ENCODE measurements around the gene ACP1.

ACP1 gene

DNA sequence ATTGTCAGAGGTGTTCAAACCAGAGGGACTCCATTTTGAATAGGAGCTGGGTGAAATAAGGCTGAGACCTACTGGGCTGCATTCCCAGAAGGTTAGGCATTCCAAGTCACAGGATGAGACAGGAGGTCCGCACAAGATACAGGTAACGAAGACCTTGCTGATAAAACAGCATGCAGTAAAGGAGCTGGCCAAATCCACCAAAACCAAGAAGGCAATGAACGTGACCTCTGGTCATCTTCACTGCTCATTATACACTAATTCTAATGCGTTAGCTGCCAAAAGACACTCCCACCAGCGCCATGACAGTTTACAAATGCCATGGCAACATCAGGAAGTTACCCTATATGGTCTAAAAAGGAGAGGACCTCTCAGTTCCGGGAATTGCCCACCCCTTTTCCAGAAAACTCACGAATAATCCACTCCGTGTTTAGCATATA lies 11.5 kb upstream of the ACP1 start:
- no peak overlapping the region for H3K4me3 ChIP-seq (ENCODE audit: low read depth, low read length)
- TF ChIP-seq, protein P1, sequence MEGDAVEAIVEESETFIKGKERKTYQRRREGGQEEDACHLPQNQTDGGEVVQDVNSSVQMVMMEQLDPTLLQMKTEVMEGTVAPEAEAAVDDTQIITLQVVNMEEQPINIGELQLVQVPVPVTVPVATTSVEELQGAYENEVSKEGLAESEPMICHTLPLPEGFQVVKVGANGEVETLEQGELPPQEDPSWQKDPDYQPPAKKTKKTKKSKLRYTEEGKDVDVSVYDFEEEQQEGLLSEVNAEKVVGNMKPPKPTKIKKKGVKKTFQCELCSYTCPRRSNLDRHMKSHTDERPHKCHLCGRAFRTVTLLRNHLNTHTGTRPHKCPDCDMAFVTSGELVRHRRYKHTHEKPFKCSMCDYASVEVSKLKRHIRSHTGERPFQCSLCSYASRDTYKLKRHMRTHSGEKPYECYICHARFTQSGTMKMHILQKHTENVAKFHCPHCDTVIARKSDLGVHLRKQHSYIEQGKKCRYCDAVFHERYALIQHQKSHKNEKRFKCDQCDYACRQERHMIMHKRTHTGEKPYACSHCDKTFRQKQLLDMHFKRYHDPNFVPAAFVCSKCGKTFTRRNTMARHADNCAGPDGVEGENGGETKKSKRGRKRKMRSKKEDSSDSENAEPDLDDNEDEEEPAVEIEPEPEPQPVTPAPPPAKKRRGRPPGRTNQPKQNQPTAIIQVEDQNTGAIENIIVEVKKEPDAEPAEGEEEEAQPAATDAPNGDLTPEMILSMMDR (IDR thresholded peaks at IDR 0.05; ENCODE audit: low read depth, low read length, missing control alignments): no peak
- DNase-seq (ENCODE audit: low read depth): no peak
- in situ Hi-C loops (cut with HindIII; ENCODE audit: low sequenced_read_pairs): no loop called here

DNA sequence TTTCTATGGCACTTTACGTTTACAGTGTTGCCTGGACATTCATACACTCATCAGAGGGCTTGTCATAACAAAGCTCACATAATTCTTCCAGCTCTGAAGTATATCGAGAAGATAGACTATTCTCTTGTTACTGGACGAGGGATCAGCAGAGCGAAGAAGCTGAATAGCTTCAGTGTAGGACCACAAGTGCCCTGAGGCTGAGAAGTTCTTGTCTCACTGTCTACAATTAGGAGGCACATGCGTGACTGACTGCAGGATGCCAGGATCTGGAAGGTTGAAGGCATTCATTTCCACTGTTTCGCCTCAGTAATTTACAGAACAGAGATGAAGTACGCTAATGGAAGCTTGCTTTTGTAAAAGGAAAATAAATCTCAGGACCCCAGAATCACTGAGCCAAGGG lies 10.5 kb upstream of the ACP1 start:
- in situ Hi-C loops (cut with HindIII; ENCODE audit: low sequenced_read_pairs): no loop called here
- no peak overlapping the region for H3K4me3 ChIP-seq (ENCODE audit: low read depth, low read length)
- DNase-seq (ENCODE audit: low read depth): no peak
- TF ChIP-seq, protein P1 (IDR thresholded peaks at IDR 0.05; ENCODE audit: low read depth, low read length, missing control alignments): no peak

DNA sequence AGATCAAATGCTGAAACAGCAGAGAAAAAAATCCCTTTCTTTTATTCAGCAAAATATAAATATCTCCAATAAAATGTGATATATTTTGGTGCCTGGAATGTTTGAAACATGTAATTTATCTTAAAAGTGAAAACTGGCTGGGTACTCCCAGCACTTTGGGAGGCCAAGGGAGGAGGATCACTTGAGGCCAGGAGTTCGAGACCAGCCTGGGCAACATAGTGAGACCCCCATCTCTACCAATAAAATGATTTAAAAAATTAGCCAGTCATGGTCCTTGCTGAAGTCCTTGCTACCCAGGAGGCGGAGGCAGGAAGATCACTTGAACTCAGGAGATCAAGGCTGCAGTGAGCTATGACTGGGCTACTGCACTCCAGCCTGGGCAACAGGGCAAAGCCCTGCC lies 9.6 kb upstream of the ACP1 start:
- no peak overlapping the region for H3K4me3 ChIP-seq (ENCODE audit: low read depth, low read length)
- no peak for DNase-seq (ENCODE audit: low read depth)
- TF ChIP-seq, protein P1 (IDR thresholded peaks at IDR 0.05; ENCODE audit: low read depth, low read length, missing control alignments): no peak
- in situ Hi-C loops (cut with HindIII; ENCODE audit: low sequenced_read_pairs): no loop called here

DNA sequence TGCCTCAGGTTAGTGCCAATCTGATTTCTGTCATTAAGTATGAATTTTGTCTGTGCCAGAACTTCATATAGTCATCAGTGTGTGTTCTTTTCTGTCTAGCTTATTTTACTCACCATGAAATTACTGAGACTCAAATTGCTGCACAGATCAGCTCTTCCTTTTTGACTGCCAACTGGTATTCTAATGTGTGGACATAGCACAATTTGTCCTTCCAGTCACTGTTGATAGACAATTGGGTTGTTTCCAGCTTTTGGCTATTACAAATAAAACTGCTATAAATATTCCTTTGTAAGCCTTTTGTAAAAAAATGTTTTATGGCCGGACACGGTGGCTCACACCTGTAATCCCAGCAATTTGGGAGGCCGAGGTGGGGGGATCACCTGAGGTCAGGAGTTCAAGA lies 8.7 kb upstream of the ACP1 start:
- TF ChIP-seq, protein P1 (IDR thresholded peaks at IDR 0.05; ENCODE audit: low read depth, low read length, missing control alignments): no peak
- in situ Hi-C loops (cut with HindIII; ENCODE audit: low sequenced_read_pairs): no loop called here
- no peak overlapping the region for H3K4me3 ChIP-seq (ENCODE audit: low read depth, low read length)
- no peak for DNase-seq (ENCODE audit: low read depth)

DNA sequence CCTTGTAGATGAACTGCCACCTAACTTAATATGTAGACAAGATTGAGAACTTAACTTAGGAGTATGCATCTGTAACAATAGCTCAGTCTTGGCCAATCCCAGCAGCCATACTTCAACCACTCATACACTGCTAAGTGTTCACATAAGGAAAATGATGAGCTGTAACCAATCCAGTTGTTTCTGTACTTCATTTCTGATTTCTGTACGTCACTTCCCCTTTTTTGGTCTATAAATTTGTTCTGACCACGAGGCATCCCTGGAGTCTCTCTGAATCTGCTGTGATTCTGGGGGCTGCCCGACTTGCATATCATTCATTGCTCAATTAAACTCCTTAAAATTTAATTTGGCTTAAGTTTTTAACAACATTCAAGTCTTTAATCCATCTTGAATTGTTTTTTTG lies 7.3 kb upstream of the ACP1 start:
- no peak for DNase-seq (ENCODE audit: low read depth)
- TF ChIP-seq, protein P1 (IDR thresholded peaks at IDR 0.05; ENCODE audit: low read depth, low read length, missing control alignments): no peak
- no peak overlapping the region for H3K4me3 ChIP-seq (ENCODE audit: low read depth, low read length)
- in situ Hi-C loops (cut with HindIII; ENCODE audit: low sequenced_read_pairs): no loop called here

DNA sequence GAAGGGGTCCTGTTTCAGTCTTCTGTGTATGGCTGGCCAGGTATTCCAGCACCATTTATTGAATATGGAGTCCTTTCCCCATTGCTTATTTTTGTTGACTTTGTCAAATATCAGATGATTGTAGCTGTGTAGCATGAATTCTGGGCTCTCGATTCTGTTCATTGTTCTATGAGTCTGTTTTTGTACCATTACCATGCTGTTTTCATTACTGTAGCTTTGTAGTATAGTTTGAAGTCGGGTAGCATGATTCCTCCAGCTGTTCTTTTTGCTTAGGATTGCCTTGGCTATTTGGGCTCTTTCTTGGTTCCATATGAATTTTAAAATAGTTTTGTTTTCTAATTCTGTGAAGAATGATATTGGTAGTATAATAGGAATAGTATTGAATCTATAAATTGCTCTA lies 6.9 kb upstream of the ACP1 start:
- no peak for DNase-seq (ENCODE audit: low read depth)
- TF ChIP-seq, protein P1 (IDR thresholded peaks at IDR 0.05; ENCODE audit: low read depth, low read length, missing control alignments): no peak
- in situ Hi-C loops (cut with HindIII; ENCODE audit: low sequenced_read_pairs): no loop called here
- no peak overlapping the region for H3K4me3 ChIP-seq (ENCODE audit: low read depth, low read length)

DNA sequence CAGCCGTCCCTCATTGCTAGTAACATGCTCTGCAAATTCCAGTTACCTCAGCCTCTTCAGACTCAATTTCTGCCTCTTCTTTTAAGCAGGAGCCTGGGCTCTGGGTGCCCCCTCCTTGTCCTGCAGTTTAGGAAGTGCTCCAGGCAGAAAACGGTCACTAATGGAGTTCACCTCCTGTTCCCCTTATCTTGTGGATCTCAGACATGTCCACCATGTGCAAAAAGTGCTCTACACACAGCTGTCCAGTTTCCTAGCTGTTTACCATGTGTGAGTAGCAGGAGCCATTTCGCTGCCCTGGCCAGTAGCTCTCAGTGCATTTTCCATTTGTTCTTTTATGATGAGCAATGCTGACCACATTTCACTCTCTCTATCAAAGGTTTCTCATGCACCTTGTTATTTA lies 5.8 kb upstream of the ACP1 start:
- no peak for DNase-seq (ENCODE audit: low read depth)
- TF ChIP-seq, protein P1 (IDR thresholded peaks at IDR 0.05; ENCODE audit: low read depth, low read length, missing control alignments): no peak
- in situ Hi-C loops (cut with HindIII; ENCODE audit: low sequenced_read_pairs): no loop called here
- H3K4me3 ChIP-seq (ENCODE audit: low read depth, low read length): no peak overlapping the region

Measured in astrocyte of the cerebellum (primary cell).